ENCODE data around the gene OR6P1.

DNA sequence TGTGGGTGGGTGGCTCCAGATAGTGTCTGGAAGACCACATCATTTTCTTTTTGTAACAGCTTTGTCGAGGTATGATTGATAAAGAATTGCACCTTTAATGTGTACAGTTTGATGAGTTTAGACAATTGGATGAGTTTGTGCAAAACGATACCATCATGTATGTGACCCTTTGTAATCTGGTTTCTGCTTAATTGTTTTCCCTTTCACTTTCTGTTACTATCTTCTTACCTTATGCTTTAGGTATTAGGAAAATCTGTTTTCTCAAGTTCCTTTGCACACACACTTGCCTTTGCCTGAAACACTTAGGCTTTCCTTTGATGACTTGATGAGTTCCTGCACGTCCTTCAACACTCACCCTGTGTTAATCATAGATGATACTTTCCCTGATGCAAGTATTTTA lies 41.5 kb upstream of the OR6P1 start:
- TF ChIP-seq, protein P1, sequence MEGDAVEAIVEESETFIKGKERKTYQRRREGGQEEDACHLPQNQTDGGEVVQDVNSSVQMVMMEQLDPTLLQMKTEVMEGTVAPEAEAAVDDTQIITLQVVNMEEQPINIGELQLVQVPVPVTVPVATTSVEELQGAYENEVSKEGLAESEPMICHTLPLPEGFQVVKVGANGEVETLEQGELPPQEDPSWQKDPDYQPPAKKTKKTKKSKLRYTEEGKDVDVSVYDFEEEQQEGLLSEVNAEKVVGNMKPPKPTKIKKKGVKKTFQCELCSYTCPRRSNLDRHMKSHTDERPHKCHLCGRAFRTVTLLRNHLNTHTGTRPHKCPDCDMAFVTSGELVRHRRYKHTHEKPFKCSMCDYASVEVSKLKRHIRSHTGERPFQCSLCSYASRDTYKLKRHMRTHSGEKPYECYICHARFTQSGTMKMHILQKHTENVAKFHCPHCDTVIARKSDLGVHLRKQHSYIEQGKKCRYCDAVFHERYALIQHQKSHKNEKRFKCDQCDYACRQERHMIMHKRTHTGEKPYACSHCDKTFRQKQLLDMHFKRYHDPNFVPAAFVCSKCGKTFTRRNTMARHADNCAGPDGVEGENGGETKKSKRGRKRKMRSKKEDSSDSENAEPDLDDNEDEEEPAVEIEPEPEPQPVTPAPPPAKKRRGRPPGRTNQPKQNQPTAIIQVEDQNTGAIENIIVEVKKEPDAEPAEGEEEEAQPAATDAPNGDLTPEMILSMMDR (IDR thresholded peaks at IDR 0.05): no peak
- no peak for TF ChIP-seq POLR2A (IDR thresholded peaks at IDR 0.05)

All from right lobe of liver (tissue), 4 donors.